HL-60 (cell line): ENCODE measurements around the gene MRPS10.

Experiments used
- DNase-seq, 2 experiments: peaks; one replicate each; pipeline ENCODE4 v3.0.0-alpha.2; 2010 to 2020; ENCODE audit warnings: low read depth in 1 of 2, low spot score in 1 of 2
- H3K27ac ChIP-seq: fragments of 250-450 bp; sonication (Bioruptor Pico); replicated peaks from 2 replicates; pipeline ENCODE4 v1.5.1; 2020; ENCODE audit warnings: mild to moderate bottlenecking, moderate library complexity
- H3K27me3 ChIP-seq: fragments of 250-450 bp; sonication (Bioruptor Pico); 2 replicates; pipeline ENCODE4 v1.5.1; 2021; ENCODE audit warnings: mild to moderate bottlenecking, moderate library complexity; ENCODE audit not compliant: insufficient read depth, poor library complexity, severe bottlenecking
- H3K4me3 ChIP-seq: replicated peaks from 2 replicates; pipeline ENCODE4 v1.5.1; 2011; ENCODE audit warnings: mild to moderate bottlenecking, control low read depth, low read length; ENCODE audit not compliant: insufficient read depth
- CTCF ChIP-seq: IDR thresholded peaks from one replicate; pipeline ENCODE4 v1.5.1; 2011; ENCODE audit warnings: low read length, control low read depth, inconsistent platforms; ENCODE audit not compliant: insufficient read depth
- GABPA ChIP-seq: IDR thresholded peaks from 2 replicates; pipeline ENCODE4 v1.6.1; 2012; ENCODE audit warnings: low read depth
- POLR2AphosphoS5 ChIP-seq: IDR thresholded peaks from 2 replicates; pipeline ENCODE4 v1.6.1; 2012; ENCODE audit warnings: low read depth
- REST ChIP-seq: IDR thresholded peaks from 2 replicates; pipeline ENCODE4 v1.6.1; 2012; ENCODE audit warnings: low read depth; ENCODE audit not compliant: insufficient replicate concordance
- SPI1 ChIP-seq: IDR thresholded peaks from 2 replicates; pipeline ENCODE4 v1.6.1; 2012; ENCODE audit warnings: low read depth, mild to moderate bottlenecking, borderline replicate concordance

The MRPS10 gene

GRCh38 chr6:42255050-42255449, 37.4 kb upstream of the MRPS10 start:
- TF ChIP-seq POLR2AphosphoS5 (no peak), CTCF (no peak), SPI1 (no peak), GABPA (no peak), REST (no peak)
- no peak overlapping the region for H3K4me3 ChIP-seq
- no peak for DNase-seq
- H3K27me3 ChIP-seq, result no peaks in the 10 kb centered on the region
- H3K27ac ChIP-seq, result no peak overlapping the region

GRCh38 chr6:42254505-42254904, 36.8 kb upstream of the MRPS10 start:
- no peak for DNase-seq
- Histone ChIP-seq H3K27ac (no peak overlapping the region), H3K27me3 (no peaks in the 10 kb centered on the region), H3K4me3 (no peak overlapping the region)
- no peak for TF ChIP-seq GABPA
- no peak for TF ChIP-seq SPI1
- TF ChIP-seq CTCF, result no peak
- no peak for TF ChIP-seq REST
- TF ChIP-seq POLR2AphosphoS5, result no peak

GRCh38 chr6:42251911-42252637, 34.4 kb upstream of the MRPS10 start:
- Histone ChIP-seq H3K4me3 (no peak overlapping the region), H3K27me3 (no peaks in the 10 kb centered on the region), H3K27ac (no peak overlapping the region)
- no peak for TF ChIP-seq GABPA
- TF ChIP-seq POLR2AphosphoS5, result peak; percentile 33; the same call in 1 of the 2 replicates
- no peak for DNase-seq

GRCh38 chr6:42251500-42251899, 33.8 kb upstream of the MRPS10 start:
- H3K27ac ChIP-seq, result no peak overlapping the region
- H3K27me3 ChIP-seq, result no peaks in the 10 kb centered on the region
- DNase-seq, result no peak
- H3K4me3 ChIP-seq, result no peak overlapping the region
- TF ChIP-seq GABPA, result no peak
- TF ChIP-seq SPI1, result no peak
- TF ChIP-seq POLR2AphosphoS5, result no peak
- no peak for TF ChIP-seq CTCF
- TF ChIP-seq REST, result no peak
